Activated CD8-positive, alpha-beta memory T cell treated with anti-CD3 and anti-CD28 coated beads, Interleukin-2, amount 10 ng/mL, durations not matched to agents 7 days and 5 days (primary cell): ENCODE data around the gene DRD5. TPM values are rescaled to one million over a fixed set of nuclear protein-coding genes. Genes with fewer than 3 reads are reported as not detected.

Experiments used
- ATAC-seq: fragments of 150-1000 bp; cut with Tn5 transposase; one replicate; pipeline ENCODE4 v1.10.0; 2021; ENCODE audit warnings: moderate library complexity
- CTCF ChIA-PET: fragments of 350-600 bp; sonication (Branson Sonifier 250); formaldehyde crosslinking; loops from one replicate; lab custom pipeline; 2021; ENCODE audit warnings: antibody characterized with exemption; lab: Charles Lee
- DNase-seq: peaks from one replicate; pipeline ENCODE4 v3.0.0-alpha.2; 2020
- H3K27ac Mint-ChIP-seq: one replicate; pipeline ENCODE4 v1.8.0; 2021; ENCODE audit warnings: mild to moderate bottlenecking, mixed read lengths
- H3K27me3 Mint-ChIP-seq: one replicate; pipeline ENCODE4 v1.8.0; 2021; ENCODE audit warnings: mixed read lengths
- H3K36me3 Mint-ChIP-seq: one replicate; pipeline ENCODE4 v1.8.0; 2021; ENCODE audit warnings: mild to moderate bottlenecking, mixed read lengths
- H3K4me1 Mint-ChIP-seq: one replicate; pipeline ENCODE4 v1.8.0; 2021; ENCODE audit warnings: mixed read lengths
- H3K4me3 Mint-ChIP-seq: one replicate; pipeline ENCODE4 v1.8.0; 2021; ENCODE audit warnings: mild to moderate bottlenecking, moderate library complexity, mixed read lengths
- H3K9me3 Mint-ChIP-seq: one replicate; pipeline ENCODE4 v1.8.0; 2022; ENCODE audit warnings: low read depth, mixed read lengths
- total RNA-seq, 2 experiments: library from RNA; stranded (reverse); gene quantifications; one replicate each; pipeline ENCODE4 v1.2.3, GENCODE V29; 2021

Gene DRD5
- total RNA-seq, 2 experiments from 2014 or later: not detected

- CTCF ChIA-PET: no interaction called here
- Mint-ChIP-seq H3K27ac (no peak overlapping the region), H3K27me3 (peaks cover 61% of the 10 kb centered on the region), H3K4me1 (no peaks in the 10 kb centered on the region), H3K4me3 (no peak overlapping the region), H3K36me3 (no peaks in the 10 kb centered on the region), H3K9me3 (no peaks in the 10 kb centered on the region)
- ATAC-seq: no peak
- no peak for DNase-seq
These were observed 52.0 kb downstream of the DRD5 start for GRCh38 chr4:9833421-9833820.

Other genes starting within 250 kb of the DRD5 start
- gene SLC2A9, start 239.9 kb downstream of the DRD5 start, total RNA-seq: 1 to 10 TPM; 1.4 to 3.8 TPM